HG02970 (cell line): ENCODE results near the gene ARPP21.

Source experiments
- ATAC-seq: cut with Tn5 transposase; IDR thresholded peaks from one replicate; pipeline ENCODE4 v1.9.1; 2021; ENCODE audit warnings: mild to moderate bottlenecking, moderate library complexity, moderate number of reproducible peaks; ENCODE audit not compliant: unreplicated experiment, low FRiP score

The ARPP21 gene

GRCh38 chr3:35641331-35641730 is 2.0 kb downstream of the ARPP21 start:
- ATAC-seq, result no peak

GRCh38 chr3:35641920-35642527 is 2.7 kb downstream of the ARPP21 start:
- ATAC-seq, result no peak

GRCh38 chr3:35643495-35643894 is 4.2 kb downstream of the ARPP21 start:
- no peak for ATAC-seq

- no peak for ATAC-seq
Measured at GRCh38 chr3:35644451-35644850, 5.1 kb downstream of the ARPP21 start.

- no peak for ATAC-seq
Measured at GRCh38 chr3:35645189-35645588, 5.9 kb downstream of the ARPP21 start.

GRCh38 chr3:35646081-35646480 is 6.8 kb downstream of the ARPP21 start:
- ATAC-seq, result no peak

- ATAC-seq, result no peak
Measured at GRCh38 chr3:35647461-35647860, 8.1 kb downstream of the ARPP21 start.

- ATAC-seq, result no peak
Measured at GRCh38 chr3:35648347-35648746, 9.0 kb downstream of the ARPP21 start.

GRCh38 chr3:35649405-35649804 is 10.1 kb downstream of the ARPP21 start:
- ATAC-seq, result no peak

GRCh38 chr3:35651426-35651825 is 12.1 kb downstream of the ARPP21 start:
- no peak for ATAC-seq

GRCh38 chr3:35651851-35652250 is 12.5 kb downstream of the ARPP21 start:
- no peak for ATAC-seq

GRCh38 chr3:35653347-35653746 is 14.0 kb downstream of the ARPP21 start:
- no peak for ATAC-seq

GRCh38 chr3:35654476-35654875 is 15.2 kb downstream of the ARPP21 start:
- no peak for ATAC-seq

GRCh38 chr3:35658686-35659085 is 19.4 kb downstream of the ARPP21 start:
- ATAC-seq, result no peak

- ATAC-seq, result no peak
Measured at GRCh38 chr3:35659768-35660167, 20.4 kb downstream of the ARPP21 start.

GRCh38 chr3:35663471-35663870 is 24.1 kb downstream of the ARPP21 start:
- ATAC-seq, result no peak

GRCh38 chr3:35664460-35664919 is 25.2 kb downstream of the ARPP21 start:
- ATAC-seq, result no peak

- ATAC-seq, result no peak
Measured at GRCh38 chr3:35665390-35666055, 26.2 kb downstream of the ARPP21 start.

- no peak for ATAC-seq
Measured at GRCh38 chr3:35666888-35667287, 27.6 kb downstream of the ARPP21 start.

- no peak for ATAC-seq
Measured at GRCh38 chr3:35670408-35670965, 31.2 kb downstream of the ARPP21 start.

- ATAC-seq, result no peak
Measured at GRCh38 chr3:35671483-35671882, 32.2 kb downstream of the ARPP21 start.

GRCh38 chr3:35673017-35673416 is 33.7 kb downstream of the ARPP21 start:
- no peak for ATAC-seq
